HG03064 (cell line): ENCODE measurements around the gene OSCAR.
"Not testable (repeated sequence)": the region's sequence is repeated elsewhere in the genome, so short reads cannot be mapped to it uniquely, and the experiment has no call there.

ENCODE experiments used
- ATAC-seq: cut with Tn5 transposase; IDR thresholded peaks from one replicate; pipeline ENCODE4 v1.9.1; 2021; ENCODE audit warnings: low read depth; ENCODE audit not compliant: unreplicated experiment

OSCAR gene

GRCh38 chr19:54095859-54096616 lies 4.6 kb downstream of the OSCAR start:
- ATAC-seq: not testable (repeated sequence)

DNA sequence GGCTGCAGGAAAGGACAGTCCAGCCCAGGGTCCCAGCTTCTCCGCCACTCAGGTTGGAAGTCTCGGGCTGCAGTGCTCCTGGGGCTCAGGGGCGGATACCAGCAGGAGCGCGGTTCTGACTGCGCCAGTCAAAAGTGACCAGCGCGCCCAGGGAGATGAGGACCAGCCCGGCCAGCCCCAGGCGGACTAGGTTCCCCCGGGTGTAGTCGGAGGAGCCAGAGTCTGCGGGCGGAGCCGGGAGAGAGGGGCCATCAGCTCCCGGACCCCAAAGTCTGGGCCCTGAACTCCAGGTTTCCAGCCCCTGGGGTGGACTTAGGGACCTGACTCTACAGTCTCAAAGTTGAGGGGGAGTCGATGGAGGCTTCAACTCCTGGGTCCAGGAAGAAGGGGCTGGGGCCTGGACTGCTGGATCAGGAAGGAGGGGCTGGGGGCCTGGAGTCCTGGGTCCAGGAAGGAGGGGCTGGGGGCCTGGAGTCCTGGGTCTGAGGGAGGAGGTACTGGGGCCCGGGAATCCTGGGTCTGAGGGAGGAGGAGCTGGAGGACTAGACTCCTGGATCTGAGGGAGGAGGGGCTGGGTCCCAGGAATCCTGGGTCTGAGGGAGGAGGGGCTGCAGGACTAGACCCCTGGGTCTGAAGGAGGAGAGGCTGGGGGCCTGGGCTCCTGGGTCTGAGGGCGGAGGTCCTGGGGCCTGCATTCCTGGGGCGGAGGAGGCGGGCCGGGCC lies 5.3 kb downstream of the OSCAR start:
- ATAC-seq: no peak

GRCh38 chr19:54094426-54095000 lies 6.1 kb downstream of the OSCAR start:
- ATAC-seq: no peak

GRCh38 chr19:54084410-54084809 lies 16.2 kb downstream of the OSCAR start:
- ATAC-seq: no peak

DNA sequence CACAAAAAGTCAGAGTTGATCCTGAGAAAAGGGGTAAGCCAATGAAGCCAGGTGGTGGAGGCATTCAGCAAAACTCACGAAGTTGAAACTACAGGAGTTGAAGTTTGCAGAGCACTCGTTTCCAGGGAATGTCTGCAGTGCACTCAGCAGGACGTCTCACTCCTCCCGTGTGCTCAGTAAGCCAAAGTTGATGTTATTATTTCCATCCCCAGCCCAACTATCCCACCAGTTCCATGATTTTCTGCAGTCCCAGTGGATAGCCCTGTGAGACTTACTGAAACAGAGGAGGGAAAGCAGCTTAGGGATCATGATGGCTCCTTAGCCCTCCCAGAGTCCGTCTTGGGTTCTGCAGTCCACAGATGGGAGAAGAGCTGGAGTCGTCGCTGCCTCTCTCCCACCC lies 19.6 kb downstream of the OSCAR start, which contains the start of gene TARM1:
TSS of gene TARM1 (minus strand) at position 334 of the 400 bp plus-strand sequence. CDS start at position 309, 25 bp downstream.
- ATAC-seq: no peak

- ATAC-seq: no peak
Measured at GRCh38 chr19:54077334-54077733, 23.3 kb downstream of the OSCAR start.

- ATAC-seq: no peak
Measured at GRCh38 chr19:54074851-54075250, 25.8 kb downstream of the OSCAR start.

- ATAC-seq: no peak
Measured at GRCh38 chr19:54073829-54074228, 26.8 kb downstream of the OSCAR start.

DNA sequence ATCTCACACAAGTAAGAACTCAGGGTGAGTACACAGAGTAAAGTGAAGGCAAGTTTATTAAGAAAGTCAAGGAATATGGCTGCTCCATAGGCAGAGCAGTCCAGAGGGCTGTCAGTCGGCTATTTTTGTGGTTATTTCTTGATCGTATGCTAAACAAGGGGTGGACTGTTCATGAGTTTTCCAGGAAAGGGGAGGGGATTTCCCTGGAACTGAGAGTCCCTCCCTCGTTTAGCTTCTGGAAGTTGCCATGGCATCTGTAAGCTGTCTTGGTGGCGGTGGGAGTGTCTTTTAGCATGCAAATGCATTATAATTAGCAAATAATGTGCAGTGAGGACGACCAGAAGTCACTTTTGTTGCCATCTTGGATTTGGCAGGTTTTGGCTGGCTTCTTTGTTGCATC lies 31.1 kb downstream of the OSCAR start:
- ATAC-seq: no peak

GRCh38 chr19:54063350-54064116 lies 37.1 kb downstream of the OSCAR start, which contains the start of gene VSTM1:
Gene VSTM1 (minus strand): TSS chr19:54063897. CDS start chr19:54063777, 120 bp downstream.
- no peak for ATAC-seq

DNA sequence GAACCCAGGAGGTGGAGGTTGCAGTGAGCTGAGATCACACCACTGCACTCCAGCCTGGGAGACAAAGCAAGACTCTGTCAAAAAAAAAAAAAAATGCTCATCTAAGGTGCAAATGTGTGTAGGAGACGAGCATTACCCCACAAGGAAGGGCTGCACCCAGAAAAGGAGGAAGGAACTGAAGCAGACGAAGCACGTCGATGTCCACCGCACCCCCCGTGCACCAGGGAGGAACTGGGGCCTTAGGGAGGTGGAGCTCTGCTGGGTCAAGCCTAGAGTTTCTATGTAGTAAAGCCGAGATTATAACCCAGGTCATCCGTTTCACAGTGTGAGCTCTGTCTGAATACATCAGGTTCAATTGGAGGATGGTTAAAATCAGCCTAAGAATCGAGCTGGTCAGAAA lies 38.0 kb downstream of the OSCAR start:
- no peak for ATAC-seq

DNA sequence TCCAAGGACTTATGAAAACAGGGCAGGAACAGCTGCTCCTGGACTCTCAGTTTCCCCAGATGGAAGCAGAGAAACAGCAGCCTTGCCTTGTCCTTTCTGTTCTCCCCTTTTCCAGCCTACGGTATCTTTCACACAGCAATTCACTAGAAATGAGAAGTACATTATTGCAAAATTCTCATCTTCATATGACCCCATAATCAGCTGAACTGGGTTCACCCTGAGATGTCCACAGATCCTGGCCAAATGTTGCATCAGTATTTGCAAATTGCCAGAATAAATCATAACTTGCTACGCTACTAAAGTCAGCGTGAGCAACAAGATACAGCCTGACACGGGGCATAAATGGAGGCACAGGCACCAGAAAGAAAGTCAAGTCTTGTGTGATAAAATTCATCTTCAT lies 53.0 kb downstream of the OSCAR start:
- ATAC-seq: no peak

DNA sequence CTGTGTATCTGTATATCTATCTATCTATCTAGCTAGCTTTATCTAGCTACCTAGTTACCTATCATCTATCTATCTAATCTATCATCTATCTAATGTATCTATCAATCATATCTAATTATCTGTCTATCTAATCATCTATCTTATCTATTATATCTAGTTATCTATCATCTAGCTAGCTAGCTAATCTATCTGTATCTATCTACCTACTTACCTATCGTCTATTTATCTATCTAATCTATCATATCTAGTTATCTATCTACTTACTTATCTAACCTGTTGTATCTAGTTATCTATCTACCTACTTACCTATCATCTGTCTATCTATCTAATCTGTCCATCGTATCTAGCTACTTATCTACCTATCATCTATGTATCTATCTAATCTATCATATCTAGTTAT lies 54.8 kb downstream of the OSCAR start:
- no peak for ATAC-seq
